Pancreas (tissue), 10 donors: ENCODE measurements around the gene NUP205. TPM values are rescaled to one million over a fixed set of nuclear protein-coding genes. Genes with fewer than 3 reads are reported as not detected.

Experiments
- ATAC-seq, 4 donors: fragments of 200-7000 bp; cut with Tn5 transposase; one replicate each; pipeline versions ENCODE4 v1.8.0 to v1.9.1; 2020; ENCODE audit warnings: mild to moderate bottlenecking in 4 of 4, moderate library complexity in 4 of 4
- DNase-seq, 6 donors: peaks; one replicate each; pipeline ENCODE4 v3.0.0-alpha.2; 2020
- FAIRE-seq: peaks from 2 replicates; lab custom pipeline; 2012; peaks lifted over from hg19 to GRCh38; lab: Jason Lieb, UNC
- H3K27ac ChIP-seq, 4 donors: fragments of 200-600 bp; sonication (generic); 1 replicate in 3 of 4; 2 replicates in 1 of 4; pipeline versions ENCODE4 v1.5.0 to v1.8.0; 2020
- H3K27me3 ChIP-seq, 4 donors: fragments of 200-600 bp; one replicate each; pipeline ENCODE4 v1.8.0; 2021
- H3K36me3 ChIP-seq, 3 donors: fragments of 200-600 bp; sonication (generic) in 1 of 3; one replicate each; pipeline versions ENCODE4 v1.5.0 to v1.8.0; 2020 to 2021
- H3K4me1 ChIP-seq, 3 donors: fragments of 200-600 bp; one replicate each; pipeline ENCODE4 v1.8.0; 2021
- H3K4me3 ChIP-seq, 4 donors: fragments of 200-600 bp; sonication (generic) in 2 of 4; one replicate each; pipeline versions ENCODE4 v1.5.0 to v1.8.0; 2020 to 2021
- H3K9me3 ChIP-seq, 4 donors: fragments of 200-600 bp; one replicate each; pipeline ENCODE4 v1.8.0; 2021
- CTCF ChIP-seq, 4 donors: fragments of 200-600 bp; sonication (generic) in 3 of 4; IDR thresholded peaks; one replicate each; pipeline versions ENCODE4 v1.5.0 to v1.8.0; 2021; ENCODE audit warnings: antibody characterized with exemption in 4 of 4
- WGBS, 2 donors: extraction: QIAGEN DNeasy Blood & Tissue Kit; methylation state at CpG; one replicate each; pipeline ENCODE4 v1.1.7; 2013; 5-methylcytosine and 5-hydroxymethylcytosine counted together
- intact Hi-C, 3 donors: fragments of 100-400 bp; cut with DNase I; formaldehyde crosslinking; loops; one replicate each; pipeline versions ENCODE4 v1.11.1 to v1.14.2; 2022
- polyA plus RNA-seq, 2 donors: library from polyadenylated mRNA; stranded (reverse); fragments of 200-250 nt; gene quantifications; one replicate each; pipeline ENCODE4 v1.2.3, GENCODE V29; 2013
- total RNA-seq, 6 donors: library from RNA; stranded (reverse); fragmentation: NEBNext Ultra II Directional in 4 of 6; extraction: Animal tissue kit (Norgen Biotek cat#: 25700) in 4 of 6; gene quantifications; one replicate each; pipeline versions ENCODE4 v1.2.1 to v1.2.4, GENCODE V29; 2021 to 2023
- donor health status: healthy with polysubstance abuse.
- donor health status: DM: no; HTN: no; CAD: no; lungs with moderate emphysema.
- donor health status: DM: no; HTN: no; CAD: no.
- donor health status: control.
- donor health status: control.
- donor health status: Bipolar disorder and iron deficiency.
- donor health status: DM: yes; HTN: yes; CAD: no.
- donor health status: DM: no; HTN: no; CAD: no.
- donor health status: DM: no; HTN: no; CAD: no.
- donor health status: DM: yes; HTN: yes; CAD: no.

NUP205 gene
- total and polyA plus RNA-seq, 8 donors, result 8.7 to 23.7 (median 14.5) TPM

GRCh38 chr7:135523146-135523545 lies 34.6 kb upstream of the NUP205 start:
- intact Hi-C loops, result no loop called here
- DNase-seq, result no peak
- no peak for TF ChIP-seq CTCF (IDR thresholded peaks at IDR 0.05)
- H3K27me3 ChIP-seq, result no peaks in the 10 kb centered on the region
- no peaks in the 10 kb centered on the region for H3K36me3 ChIP-seq
- ATAC-seq, result no peak
- no peaks in the 10 kb centered on the region for H3K9me3 ChIP-seq
- no peak overlapping the region for H3K27ac ChIP-seq
- FAIRE-seq, result no peak
- H3K4me3 ChIP-seq, result no peak overlapping the region
- WGBS, 2 donors, result 96% methylated on average over 1 of the region's 1 CpG
- H3K4me1 ChIP-seq, result no peaks in the 10 kb centered on the region

GRCh38 chr7:135525426-135525825 lies 32.3 kb upstream of the NUP205 start:
- no peak for TF ChIP-seq CTCF (IDR thresholded peaks at IDR 0.05)
- H3K36me3 ChIP-seq, result no peaks in the 10 kb centered on the region
- WGBS, 2 donors, result 82 to 86% methylated on average over 4 of the region's 4 CpGs
- DNase-seq (no peak), FAIRE-seq (no peak), ATAC-seq (no peak)
- no peak overlapping the region for H3K4me3 ChIP-seq
- no peaks in the 10 kb centered on the region for H3K9me3 ChIP-seq
- H3K27ac ChIP-seq, result no peak overlapping the region
- H3K27me3 ChIP-seq, result no peaks in the 10 kb centered on the region
- no peaks in the 10 kb centered on the region for H3K4me1 ChIP-seq
- intact Hi-C loops, result no loop called here

- DNase-seq, result no peak
- no peaks in the 10 kb centered on the region for H3K36me3 ChIP-seq
- no peaks in the 10 kb centered on the region for H3K9me3 ChIP-seq
- ATAC-seq, result no peak
- TF ChIP-seq CTCF (IDR thresholded peaks at IDR 0.05), result no peak
- H3K27ac ChIP-seq, result no peak overlapping the region
- no peaks in the 10 kb centered on the region for H3K4me1 ChIP-seq
- 63 to 69% methylated on average over 3 of the region's 3 CpGs for WGBS, 2 donors
- H3K27me3 ChIP-seq, result no peaks in the 10 kb centered on the region
- FAIRE-seq, result no peak
- intact Hi-C loops, result no loop called here
- no peak overlapping the region for H3K4me3 ChIP-seq
Measured at GRCh38 chr7:135527025-135527424, 30.7 kb upstream of the NUP205 start.

- intact Hi-C loops, result no loop called here
- DNase-seq, result no peak
- Histone ChIP-seq H3K4me3 (no peak overlapping the region), H3K36me3 (no peaks in the 10 kb centered on the region), H3K4me1 (no peaks in the 10 kb centered on the region), H3K27ac (no peak overlapping the region), H3K9me3 (no peaks in the 10 kb centered on the region), H3K27me3 (no peaks in the 10 kb centered on the region)
- ATAC-seq, result no peak
- FAIRE-seq, result no peak
- TF ChIP-seq CTCF (IDR thresholded peaks at IDR 0.05), result no peak
- WGBS, 2 donors, result 68 to 69% methylated on average over 7 of the region's 7 CpGs
Measured at GRCh38 chr7:135536150-135536549, 21.6 kb upstream of the NUP205 start.

- Histone ChIP-seq H3K4me3 (no peak overlapping the region), H3K9me3 (no peaks in the 10 kb centered on the region), H3K4me1 (no peaks in the 10 kb centered on the region), H3K27ac (no peak overlapping the region), H3K36me3 (no peaks in the 10 kb centered on the region), H3K27me3 (no peaks in the 10 kb centered on the region)
- FAIRE-seq (no peak), DNase-seq (no peak), ATAC-seq (no peak)
- no peak for TF ChIP-seq CTCF (IDR thresholded peaks at IDR 0.05)
- intact Hi-C loops, result no loop called here
- 68 to 84% methylated on average over 1 of the region's 1 CpG for WGBS, 2 donors
Measured at GRCh38 chr7:135537453-135537852, 20.3 kb upstream of the NUP205 start.
